B cell (primary cell): ENCODE results near the gene PRKCA.

ENCODE experiments used
- CTCF ChIP-seq: fragments of 200-600 bp; IDR thresholded peaks from one replicate; pipeline ENCODE4 v1.8.0; 2022; ENCODE audit warnings: antibody characterized with exemption, mild to moderate bottlenecking
- EZH2 ChIP-seq: IDR thresholded peaks from 2 replicates; pipeline ENCODE4 v1.6.1; 2012; ENCODE audit warnings: borderline replicate concordance, low read depth, mild to moderate bottlenecking, moderate library complexity, low read length; ENCODE audit not compliant: insufficient read depth, poor library complexity, severe bottlenecking

DNA sequence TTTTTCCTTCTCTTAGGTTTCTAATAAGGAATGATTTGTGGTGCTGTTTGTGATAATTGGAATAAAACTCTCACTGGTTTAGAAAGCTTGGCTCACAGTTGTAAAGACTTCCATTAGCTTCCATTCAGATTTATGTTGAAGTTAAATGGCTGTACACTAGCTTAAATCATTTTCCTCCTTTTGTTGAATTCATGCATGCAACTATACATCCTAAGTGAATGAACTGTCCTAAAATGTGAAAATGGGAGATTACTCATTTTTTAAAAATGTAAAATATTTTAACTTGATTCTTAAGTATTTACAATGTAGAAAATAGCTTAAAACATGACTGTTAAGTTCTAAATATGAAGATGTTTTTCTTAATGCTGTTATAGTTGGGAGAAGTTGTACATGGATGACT lies 15.2 kb downstream of the PRKCA start:
- TF ChIP-seq CTCF = no peak
- no peak for TF ChIP-seq EZH2
